GM21447 (cell line): Measurements from ENCODE around the gene BPIFB2.
"Not testable (repeated sequence)": the region's sequence is repeated elsewhere in the genome, so short reads cannot be mapped to it uniquely, and the experiment has no call there.

Experiments used
- ATAC-seq: cut with Tn5 transposase; IDR thresholded peaks from one replicate; pipeline ENCODE4 v1.9.1; 2021; ENCODE audit not compliant: unreplicated experiment

Gene BPIFB2, protein sequence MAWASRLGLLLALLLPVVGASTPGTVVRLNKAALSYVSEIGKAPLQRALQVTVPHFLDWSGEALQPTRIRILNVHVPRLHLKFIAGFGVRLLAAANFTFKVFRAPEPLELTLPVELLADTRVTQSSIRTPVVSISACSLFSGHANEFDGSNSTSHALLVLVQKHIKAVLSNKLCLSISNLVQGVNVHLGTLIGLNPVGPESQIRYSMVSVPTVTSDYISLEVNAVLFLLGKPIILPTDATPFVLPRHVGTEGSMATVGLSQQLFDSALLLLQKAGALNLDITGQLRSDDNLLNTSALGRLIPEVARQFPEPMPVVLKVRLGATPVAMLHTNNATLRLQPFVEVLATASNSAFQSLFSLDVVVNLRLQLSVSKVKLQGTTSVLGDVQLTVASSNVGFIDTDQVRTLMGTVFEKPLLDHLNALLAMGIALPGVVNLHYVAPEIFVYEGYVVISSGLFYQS

DNA sequence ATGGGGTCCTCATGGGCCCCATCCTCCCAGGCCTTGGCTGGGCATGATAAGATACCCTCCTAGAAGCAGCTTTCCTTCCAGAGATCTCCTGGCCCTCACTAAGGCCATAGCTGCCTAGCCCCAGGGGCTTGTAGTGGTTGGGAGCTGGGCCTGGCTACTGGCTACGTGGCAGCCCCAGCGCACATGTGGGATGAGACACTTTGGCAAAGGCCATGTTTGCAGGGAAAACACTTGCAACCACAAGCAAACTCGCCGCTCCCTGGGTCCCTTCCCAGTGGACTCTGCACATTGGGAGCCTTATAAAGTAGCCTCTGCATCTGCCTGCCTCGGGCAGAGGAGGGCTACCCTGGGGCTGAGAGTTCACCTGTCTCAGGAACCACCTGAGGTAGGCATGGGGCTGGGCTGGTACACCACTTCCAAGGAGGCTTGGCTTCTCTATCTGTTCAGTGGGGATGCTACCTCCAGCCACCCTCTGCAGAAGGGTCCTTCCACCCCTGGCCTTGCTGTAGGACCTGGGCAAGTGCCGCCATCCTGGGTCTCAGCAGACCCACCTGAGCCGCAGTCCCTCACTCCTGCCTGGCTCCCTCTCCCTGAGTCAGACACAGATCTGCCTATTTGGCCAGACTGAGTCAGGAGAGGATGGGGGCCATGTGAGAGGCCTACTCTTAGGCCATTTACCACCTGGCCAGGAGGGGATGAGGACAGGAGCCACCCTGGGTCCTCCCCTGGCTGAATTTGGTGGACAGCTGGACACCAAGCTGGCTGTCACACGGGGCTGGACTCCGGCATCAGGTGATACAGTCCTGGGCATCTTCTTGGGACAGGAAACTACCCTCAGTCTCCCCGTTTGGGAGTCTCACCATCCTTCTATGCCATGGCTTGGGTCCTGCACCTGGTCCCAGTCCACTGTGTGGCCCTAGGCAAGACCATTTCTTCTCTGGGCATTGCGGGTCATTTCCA is at the start of gene BPIFB2:
Gene BPIFB2, plus strand, starts transcription at position 329 of the 960 bp plus-strand sequence. CDS start 871 bp downstream, outside the sequence.
- ATAC-seq: no peak

DNA sequence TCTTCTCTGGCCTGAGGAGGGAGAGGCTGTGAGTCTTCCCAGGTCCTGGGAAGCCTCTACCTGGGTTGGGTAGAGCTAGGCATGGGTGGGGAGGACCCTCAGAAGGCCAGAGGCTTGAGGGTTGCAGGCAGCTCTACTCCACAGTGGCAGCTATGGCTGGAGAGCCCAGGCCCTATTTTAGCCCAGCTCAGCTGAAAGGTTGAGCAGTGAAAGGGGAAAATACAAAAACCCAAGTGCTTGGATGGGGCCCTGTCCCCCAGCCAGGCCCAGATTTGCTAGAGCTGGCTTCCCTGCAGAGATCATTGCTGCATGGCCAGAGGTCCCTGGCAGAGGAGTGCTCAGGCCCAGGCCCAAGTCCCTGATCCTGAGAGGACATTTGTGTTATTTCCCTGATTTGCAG is 48.9 kb upstream of the BPIFB2 start:
- no peak for ATAC-seq

DNA sequence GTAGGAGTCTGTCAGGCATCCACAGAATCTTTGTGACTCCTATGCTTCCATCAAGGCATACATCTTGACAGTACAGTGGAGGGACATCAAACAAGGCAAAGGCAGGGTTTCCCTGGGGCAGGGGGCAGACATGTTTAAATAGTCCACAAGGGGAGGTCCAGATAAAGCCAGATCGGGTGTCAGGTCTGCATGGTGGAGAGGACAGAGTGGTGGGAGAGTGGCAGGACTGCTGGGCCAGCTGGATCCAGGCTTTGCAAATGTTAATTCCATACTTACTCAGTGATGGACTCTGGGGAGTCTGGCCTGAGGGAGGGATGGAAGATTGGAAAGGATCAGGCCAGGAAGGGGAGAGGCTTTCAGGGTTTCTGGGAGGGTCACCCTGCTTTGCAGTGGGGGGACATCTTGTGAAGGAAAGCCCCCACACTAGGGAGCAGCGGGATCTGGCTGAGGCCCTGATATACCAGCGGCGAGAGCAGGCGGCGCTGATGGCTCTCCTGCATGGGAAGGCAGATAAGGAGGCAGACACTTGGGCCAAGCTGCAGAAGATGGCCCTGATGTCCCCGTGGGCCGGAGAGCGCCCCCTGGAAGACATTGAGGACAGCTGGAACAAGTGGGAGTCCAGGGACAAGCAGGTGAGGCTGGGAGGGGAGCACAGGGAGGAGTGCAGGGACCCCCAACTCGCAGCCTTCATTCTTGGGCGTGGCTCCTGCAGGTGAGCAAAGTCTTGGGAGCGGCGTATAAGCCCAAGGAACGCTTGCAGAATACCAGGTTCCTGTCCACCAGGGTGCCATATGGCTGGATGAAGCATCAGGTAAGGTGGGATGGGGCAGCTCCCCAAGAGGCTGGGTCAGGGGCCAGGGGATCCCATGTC is 47.9 kb upstream of the BPIFB2 start:
- no peak for ATAC-seq

DNA sequence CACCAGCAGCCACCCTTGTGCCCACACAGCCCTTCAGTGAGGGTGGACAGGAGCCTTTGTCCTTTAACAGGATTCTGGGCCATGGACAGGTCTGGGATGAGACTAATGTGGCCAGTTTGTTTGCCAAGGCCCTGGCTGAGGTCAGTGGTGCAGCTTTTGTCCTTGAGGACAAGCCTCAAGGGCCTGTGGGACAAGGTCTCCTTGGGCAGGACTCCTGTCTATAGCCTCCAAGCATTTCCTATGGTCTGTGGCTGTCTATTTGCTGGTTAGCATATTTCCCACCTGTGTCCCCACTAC is 47.3 kb upstream of the BPIFB2 start:
- no peak for ATAC-seq

DNA sequence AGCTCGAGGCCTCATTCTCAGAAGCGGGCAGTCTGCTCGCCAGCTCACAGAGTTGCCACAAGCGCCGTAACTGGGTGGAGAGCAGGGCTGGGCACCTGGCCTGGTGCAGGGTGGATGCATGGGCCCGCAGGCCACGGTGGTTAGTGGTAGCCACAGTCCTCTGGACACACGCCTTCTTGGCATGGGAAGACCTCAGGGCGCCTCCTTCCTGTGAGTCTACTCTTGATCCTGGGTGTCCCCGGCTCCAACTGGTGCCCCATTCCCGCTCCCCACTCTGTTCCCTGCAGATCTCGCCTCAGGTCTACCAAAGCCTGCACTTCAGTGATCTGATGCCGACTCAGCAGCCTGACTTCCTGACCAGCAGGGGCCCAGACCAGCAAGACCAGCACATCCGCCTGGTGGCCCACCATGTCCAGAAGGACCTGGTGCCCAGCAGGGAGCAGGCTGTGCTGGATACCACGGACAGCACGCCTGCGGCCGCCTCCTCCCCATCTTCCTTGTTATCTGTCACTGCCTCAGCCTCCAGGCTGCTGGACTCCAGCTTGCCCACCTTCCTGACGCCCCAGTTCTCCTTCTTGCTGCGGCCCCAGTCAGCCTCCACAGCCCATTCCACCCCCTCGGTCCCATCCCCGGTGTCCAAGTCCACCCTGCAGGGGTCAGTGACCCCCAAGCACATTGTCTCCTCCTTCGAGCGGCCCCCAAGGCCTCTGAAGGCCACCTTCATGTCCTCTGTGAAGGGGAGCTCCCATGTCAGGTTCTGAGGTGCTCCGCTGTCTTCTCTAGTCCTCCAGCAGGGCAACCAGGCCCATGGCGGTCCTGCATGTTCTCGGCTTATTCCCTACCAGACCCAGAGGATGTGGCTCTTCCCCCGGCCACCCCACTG is 46.4 kb upstream of the BPIFB2 start:
- no peak for ATAC-seq

DNA sequence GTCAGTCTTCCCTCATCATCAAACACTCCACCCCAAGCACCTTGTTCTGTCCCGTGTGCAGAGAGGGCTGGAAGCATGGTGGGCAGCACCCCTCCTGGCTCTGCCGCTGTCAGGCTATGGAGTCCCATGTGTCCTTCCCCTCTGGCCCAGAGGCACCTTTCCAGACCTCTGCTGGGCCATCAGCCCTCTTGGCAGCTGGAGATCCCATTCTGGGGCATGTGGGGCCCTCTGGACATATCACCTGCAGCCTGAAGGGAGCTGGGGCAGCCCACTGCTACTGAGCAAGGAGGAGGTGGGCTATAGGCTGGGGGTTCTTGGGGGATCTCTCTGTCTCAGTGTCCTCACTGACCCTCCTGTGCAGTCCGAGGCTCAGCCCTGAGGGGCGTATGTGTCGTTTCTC is 45.5 kb upstream of the BPIFB2 start:
- ATAC-seq: no peak

DNA sequence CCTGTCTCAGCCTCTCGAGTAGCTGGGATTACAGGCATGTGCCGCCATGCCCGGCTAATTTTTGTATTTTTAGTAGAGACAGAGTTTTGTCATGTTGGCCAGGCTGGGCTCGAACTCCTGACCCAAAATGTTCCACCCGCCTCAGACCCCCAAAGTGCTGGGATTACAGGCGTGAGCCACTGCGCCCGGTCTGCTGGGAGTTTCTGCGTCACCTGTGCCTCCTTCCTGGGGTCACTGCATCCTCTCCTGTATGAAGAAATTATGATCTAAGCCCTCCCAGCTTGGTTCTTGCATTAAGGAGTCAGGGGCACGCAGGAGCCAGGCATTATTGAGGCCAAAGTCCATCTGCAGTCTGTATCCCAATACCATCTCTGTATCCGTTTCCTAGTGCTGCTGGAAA is 44.9 kb upstream of the BPIFB2 start:
- not testable (repeated sequence) for ATAC-seq

DNA sequence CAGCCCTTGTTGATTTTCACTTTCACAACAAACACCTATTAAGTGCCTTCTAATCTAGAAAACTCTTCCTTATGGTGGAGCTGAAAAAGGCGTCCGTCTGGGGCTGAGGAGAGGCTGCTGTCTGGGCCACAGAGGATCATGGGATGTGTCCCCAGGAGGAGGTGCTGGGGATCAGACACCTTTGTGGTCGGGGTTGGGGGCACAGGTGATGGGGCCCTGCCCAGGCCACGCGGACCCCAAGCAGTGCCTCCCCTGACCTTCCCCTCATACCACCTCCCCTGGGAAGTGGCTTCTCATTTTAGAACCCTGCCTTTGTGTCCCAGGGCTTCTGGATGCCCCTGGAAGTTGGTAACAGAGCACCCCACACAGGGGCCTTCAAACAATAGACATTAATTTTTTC is 44.3 kb upstream of the BPIFB2 start:
- ATAC-seq: no peak

DNA sequence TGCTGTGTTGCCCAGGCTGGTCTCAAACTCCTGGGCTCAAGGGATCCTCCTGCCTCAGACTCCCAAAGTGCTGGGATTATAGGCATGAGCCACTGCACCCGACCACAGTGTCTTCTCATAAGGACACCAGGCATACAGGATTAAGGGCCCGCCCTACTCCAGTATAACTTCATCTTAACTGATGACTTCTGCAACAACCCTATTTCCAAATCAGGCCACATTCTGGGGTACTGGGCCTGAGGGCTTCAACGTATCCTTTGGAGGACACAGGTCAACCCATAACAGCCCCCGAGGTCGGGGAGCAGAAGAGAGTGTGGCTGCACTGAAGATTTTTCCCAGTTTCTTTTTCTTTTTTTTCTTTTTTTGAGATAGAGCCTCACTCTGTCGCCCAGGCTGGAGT is 42.9 kb upstream of the BPIFB2 start:
- ATAC-seq: no peak

DNA sequence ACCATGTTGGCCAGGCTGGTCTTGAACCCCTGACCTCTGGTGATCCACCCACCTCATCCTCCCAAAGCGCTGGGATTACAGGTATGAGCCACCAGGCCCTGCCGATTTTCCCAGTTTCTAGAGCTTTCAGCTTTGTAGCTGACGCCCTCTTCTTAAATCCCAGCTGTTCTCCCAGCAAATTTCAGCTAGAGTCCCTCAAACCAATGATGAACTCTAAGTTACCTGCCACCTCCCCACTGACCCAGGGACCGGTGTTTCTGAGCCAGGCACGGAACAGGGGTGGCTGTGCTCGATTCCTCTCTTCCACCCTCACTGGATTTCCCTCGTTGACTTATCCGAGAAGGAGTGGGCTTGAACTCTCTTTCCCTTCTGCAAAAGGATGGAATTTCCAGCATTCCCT is 42.4 kb upstream of the BPIFB2 start:
- ATAC-seq: no peak

DNA sequence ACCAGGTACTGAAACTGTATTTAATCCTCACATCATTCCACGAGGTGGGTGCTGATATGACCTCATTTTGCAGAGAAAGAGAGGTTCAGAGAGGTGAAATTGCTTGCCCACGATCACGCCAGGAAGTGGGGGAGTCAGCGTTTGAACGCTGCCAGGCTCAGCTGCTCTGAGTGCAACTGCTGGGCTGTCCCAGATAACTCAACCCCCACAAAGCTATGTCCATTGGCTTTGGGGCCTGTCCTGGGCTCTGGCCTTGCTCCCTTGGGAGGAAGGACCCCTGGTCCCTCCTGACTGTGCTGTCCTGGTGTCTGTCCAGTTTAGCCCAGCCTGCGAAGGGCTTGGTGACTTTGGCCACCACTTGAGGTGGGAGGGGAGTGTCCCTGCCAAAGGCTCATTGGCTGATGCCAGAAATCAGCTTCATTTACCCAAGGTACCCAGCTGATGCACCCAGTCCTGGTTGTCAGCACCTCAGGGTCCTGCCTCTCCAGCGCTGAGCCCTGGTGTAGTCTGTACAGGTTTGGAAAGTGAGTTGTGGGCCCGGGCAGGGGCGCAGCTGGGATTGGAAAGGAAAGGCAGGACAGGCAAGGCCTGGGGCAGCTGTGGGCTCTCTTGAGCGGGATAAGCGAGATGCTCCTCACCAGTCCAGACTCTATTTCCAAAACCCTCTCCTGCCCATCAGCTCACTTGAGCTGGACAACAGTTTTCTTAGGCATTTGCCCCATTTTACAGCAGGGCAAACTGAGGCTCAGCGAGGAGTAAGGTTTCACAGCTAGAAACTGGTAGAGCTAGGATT is 41.7 kb upstream of the BPIFB2 start:
- no peak for ATAC-seq

DNA sequence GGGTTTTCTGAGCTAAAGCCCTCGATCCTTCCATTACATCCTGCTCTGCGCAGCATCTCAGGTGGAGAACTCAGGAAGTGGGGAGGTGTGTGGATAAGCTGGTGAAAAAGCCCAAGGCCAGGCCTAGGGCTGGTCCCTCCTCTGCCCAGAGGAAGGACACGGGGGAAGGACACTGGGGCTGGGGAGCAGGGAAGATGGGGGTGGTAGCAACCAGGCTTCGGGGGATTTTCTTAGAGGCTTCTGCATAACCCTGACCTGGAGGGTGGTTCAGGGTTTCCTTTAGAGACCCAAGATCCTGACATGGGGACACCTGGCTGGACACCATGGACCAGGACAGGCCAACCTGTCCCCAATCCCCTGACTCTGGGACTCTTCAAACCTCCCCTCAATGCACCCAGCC is 41.1 kb upstream of the BPIFB2 start:
- no peak for ATAC-seq

DNA sequence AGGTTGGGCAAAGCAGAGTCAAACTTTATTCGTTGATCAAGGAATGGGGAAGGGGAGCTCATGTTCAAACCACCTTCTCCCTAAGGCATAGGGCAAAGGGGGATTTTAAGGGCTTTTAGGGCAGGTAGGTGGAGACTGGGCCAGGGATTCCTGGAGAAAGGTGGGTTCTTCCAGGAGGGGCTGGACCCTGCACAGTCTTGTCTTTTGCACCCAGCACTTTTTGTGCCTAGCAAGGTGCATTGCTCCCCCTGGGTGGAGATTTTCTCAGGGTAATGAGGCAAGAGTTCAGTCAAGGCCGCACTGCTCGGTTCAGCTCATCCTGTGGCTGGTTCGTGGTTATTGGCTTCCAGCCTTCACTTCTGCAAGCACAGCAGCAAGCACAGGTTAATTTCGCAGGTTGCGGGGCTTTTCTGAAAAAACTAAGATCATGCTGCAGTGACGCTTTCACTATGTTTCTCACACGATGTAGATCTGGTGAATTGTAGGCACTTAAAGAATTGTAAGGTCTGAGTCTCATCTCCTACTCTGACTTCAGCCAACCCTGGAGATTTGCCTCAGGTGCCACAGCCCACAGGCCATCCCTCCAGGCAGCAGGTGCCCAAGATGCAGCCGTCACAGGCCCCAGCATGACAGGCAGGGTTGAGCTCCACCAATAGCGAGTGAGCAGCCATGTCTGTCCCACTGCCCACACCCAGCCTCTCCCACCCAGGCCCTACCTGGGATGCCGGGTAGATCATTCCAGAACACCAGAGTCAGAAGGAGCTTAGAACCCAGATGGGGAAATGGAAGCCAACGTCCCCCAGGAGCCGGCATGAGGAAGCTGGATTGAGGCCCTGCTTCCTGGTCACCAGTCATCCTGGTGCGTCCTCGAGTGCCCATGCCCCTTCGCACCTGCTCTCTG is 40.4 kb upstream of the BPIFB2 start:
- ATAC-seq: no peak

DNA sequence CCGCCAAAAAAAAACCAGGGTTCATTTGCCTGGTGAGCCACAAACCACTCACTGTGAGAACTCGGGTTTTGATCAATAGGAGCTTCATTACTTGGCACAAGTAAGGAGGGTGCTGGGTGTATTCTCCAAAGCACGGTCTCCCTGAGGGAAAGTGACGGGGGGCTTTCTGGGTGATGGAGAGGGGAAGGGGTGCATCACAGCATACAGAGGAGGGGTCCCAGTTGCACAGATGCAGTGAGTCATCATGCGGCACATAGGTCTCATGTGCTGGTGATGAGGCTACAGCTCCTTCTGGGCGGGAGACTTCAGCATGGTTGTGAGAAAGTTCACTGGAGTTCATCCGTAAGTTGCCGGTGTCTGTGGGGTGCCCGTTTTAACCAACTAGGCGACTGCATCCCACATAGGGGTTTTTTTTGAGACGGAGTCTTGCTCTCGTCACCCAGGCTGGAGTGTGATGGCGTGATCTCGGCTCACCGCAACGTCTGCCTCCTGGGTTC is 39.5 kb upstream of the BPIFB2 start:
- ATAC-seq: no peak

DNA sequence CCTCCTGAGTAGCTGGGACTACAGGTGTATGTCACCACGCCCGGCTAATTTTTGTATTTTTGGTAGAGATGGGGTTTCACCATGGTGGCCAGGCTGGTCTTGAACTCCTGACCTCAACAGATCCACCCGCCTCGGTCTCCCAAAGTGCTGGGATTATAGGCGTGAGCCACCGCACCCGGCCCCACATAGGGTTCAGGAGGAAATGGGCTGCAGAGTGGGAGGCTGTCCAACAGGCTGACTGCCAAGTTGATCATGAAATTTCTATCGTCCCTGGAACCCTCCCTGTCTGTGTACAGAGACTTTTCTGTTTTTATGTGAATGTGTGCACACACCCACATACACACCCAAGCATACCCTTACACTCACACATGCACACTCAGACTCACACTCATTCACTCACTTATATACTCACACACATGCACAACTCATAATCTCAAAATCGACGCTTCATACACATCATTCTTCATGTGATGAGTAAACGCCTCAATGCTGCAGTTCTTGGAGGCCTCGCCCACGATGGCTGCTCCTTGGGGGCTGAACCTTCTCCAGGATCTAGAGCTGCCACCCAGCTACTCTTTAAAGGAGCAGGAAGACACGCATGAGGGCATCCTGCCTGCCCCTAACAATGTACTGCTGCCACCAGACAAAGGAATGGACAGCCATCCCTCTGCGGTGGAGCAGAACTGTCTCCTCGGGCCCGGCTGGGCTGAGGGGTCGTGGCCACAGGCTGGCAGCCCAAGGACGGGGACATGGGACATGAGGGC is 38.8 kb upstream of the BPIFB2 start:
- ATAC-seq: no peak

DNA sequence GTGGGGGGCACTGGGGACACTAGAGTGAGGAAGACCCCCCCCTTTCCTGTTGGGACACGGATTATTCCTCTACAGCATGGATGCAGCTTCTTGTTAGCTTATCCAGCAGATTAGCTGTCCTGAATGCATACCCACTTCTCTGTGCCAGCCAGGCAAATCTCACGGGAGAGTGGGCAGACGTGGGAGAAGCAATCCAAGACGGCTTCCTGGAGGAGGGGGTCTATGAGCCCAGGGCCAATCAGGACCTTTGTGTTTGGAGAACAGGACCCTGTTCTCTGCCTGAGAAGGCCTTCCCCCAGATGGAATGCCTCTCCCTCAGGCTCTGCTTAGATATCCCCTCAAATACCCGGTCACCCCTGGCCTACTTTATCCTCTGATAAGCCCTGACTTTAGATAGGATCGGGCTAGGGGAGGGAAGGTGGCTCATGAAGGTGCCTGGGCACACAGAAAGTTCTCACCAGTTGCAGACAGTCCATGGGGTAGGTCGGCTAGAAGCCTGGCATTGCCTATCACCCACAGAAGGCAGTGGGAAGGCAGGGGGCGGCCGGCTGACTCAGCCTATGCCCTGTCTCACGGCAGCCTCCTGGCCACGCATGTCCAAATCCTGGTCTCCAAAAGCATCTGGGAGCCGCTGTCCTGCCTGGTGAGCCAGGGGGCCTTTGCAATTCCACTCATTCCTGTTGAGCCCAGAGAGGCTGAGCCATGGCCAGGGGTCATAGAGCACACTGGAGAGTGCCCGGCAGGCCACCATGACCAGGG is 38.0 kb upstream of the BPIFB2 start:
- no peak for ATAC-seq
